GM12872 (cell line): ENCODE data around the gene GRK6.

Source experiments
- CTCF ChIP-seq: IDR thresholded peaks from 3 replicates; pipeline ENCODE4 v1.5.1; 2011; ENCODE audit warnings: low read depth, mild to moderate bottlenecking, low read length, moderate library complexity; ENCODE audit not compliant: insufficient read depth

Gene GRK6

GRCh38 chr5:177477701-177478477 is 51.4 kb downstream of the GRK6 start:
- no peak for TF ChIP-seq CTCF

- no peak for TF ChIP-seq CTCF
Measured at GRCh38 chr5:177478711-177479646, 52.5 kb downstream of the GRK6 start.

GRCh38 chr5:177479774-177480173 is 53.3 kb downstream of the GRK6 start:
- no peak for TF ChIP-seq CTCF

- no peak for TF ChIP-seq CTCF
Measured at GRCh38 chr5:177482359-177482795, 55.9 kb downstream of the GRK6 start.

- no peak for TF ChIP-seq CTCF
Measured at GRCh38 chr5:177483042-177483441, 56.6 kb downstream of the GRK6 start.

GRCh38 chr5:177483994-177484901 is 57.8 kb downstream of the GRK6 start:
- no peak for TF ChIP-seq CTCF
